Lower leg skin (tissue), 4 donors: ENCODE measurements around the gene LRP1B. TPM values are rescaled to one million over a fixed set of nuclear protein-coding genes. Genes with fewer than 3 reads are reported as not detected.

Experiments
- DNase-seq, 2 donors: peaks; one replicate each; pipeline ENCODE4 v3.0.0-alpha.2; 2019; ENCODE audit warnings: low spot score in 2 of 2
- H3K4me3 ChIP-seq: fragments of 200-600 bp; sonication (generic); 2 replicates; pipeline ENCODE4 v1.5.1; 2017; ENCODE audit warnings: mild to moderate bottlenecking, low read depth; ENCODE audit not compliant: poor library complexity, severe bottlenecking
- POLR2A ChIP-seq, 2 donors: fragments of 450-650 bp; IDR thresholded peaks; one replicate each; pipeline ENCODE4 v1.6.1; 2016 to 2017; ENCODE audit warnings: antibody characterized with exemption in 2 of 2, mild to moderate bottlenecking in 1 of 2, moderate library complexity in 1 of 2
- WGBS, 2 donors: methylation state at CpG; one replicate each; pipeline ENCODE4 v1.1.5; 2018; 5-methylcytosine and 5-hydroxymethylcytosine counted together
- intact Hi-C: fragments of 100-400 bp; cut with DNase I; formaldehyde crosslinking; loops from one replicate; pipeline ENCODE4 v1.15.0; 2023; ENCODE audit warnings: low total_unique reads
- total RNA-seq, 4 donors: library from RNA; depleted of rRNA; stranded (reverse); fragments of >200 nt; gene quantifications; one replicate each; pipeline ENCODE4 v1.1.0, GENCODE V29; 2016
- TF ChIP-seq, protein P1 (sequence below), 3 donors: fragments of 450-650 bp; IDR thresholded peaks; one replicate each; pipeline ENCODE4 v1.5.1; 2016; ENCODE audit warnings: antibody characterized with exemption in 3 of 3, mild to moderate bottlenecking in 3 of 3, moderate library complexity in 2 of 3

Gene LRP1B
- total RNA-seq, 4 donors from 2014 or later, result 0.80 to 1.6 (median 1.0) TPM

DNA sequence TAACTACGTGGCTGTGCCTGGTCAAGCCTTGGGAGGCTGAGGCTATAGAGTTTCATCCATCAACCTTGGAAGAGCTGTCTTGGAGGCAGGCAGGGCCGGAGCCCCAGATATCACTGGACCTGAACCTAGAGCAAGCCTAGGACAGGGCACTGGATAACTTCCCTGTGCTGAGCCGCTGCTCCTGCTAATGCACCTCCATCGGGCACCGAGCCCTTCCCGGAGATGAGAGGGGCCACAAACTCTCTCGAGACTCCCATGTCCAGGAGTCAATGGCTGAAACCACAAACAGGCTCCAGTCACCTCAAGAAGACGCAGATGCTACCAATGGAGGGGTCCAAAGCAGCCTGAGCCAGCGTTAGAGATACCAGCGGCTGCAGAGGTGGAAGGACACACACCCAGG is 866.0 kb downstream of the LRP1B start:
- H3K4me3 ChIP-seq, result no peak overlapping the region
- DNase-seq, result no peak
- intact Hi-C loops, result no loop called here
- no peak for TF ChIP-seq POLR2A (IDR thresholded peaks at IDR 0.05)
- TF ChIP-seq, protein P1, sequence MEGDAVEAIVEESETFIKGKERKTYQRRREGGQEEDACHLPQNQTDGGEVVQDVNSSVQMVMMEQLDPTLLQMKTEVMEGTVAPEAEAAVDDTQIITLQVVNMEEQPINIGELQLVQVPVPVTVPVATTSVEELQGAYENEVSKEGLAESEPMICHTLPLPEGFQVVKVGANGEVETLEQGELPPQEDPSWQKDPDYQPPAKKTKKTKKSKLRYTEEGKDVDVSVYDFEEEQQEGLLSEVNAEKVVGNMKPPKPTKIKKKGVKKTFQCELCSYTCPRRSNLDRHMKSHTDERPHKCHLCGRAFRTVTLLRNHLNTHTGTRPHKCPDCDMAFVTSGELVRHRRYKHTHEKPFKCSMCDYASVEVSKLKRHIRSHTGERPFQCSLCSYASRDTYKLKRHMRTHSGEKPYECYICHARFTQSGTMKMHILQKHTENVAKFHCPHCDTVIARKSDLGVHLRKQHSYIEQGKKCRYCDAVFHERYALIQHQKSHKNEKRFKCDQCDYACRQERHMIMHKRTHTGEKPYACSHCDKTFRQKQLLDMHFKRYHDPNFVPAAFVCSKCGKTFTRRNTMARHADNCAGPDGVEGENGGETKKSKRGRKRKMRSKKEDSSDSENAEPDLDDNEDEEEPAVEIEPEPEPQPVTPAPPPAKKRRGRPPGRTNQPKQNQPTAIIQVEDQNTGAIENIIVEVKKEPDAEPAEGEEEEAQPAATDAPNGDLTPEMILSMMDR (IDR thresholded peaks at IDR 0.05), result no peak
- 87 to 93% methylated on average over 10 of the region's 10 CpGs for whole genome bisulfite sequencing, 2 donors

DNA sequence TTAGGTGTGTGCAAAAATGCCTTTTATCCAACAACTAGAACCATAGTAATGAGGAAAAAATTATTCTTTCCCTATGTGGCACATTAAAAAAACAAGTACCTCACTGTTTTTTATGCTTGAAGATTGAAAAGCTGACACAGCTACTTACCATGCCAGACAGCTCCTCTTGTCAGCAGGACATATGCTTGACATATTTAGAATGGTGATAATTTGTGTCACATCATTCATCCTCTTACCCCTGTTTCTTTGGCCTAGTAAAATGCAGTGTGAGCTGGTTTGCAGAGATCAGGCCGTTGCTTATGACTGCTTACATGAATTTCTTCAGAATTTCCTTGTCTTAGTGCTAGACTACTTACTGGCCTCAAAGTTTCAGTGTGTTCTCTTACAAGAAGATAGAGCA is 869.9 kb downstream of the LRP1B start:
- H3K4me3 ChIP-seq, result no peak overlapping the region
- WGBS, 2 donors, result 36 to 56% methylated on average over 1 of the region's 1 CpG
- intact Hi-C loops, result no loop called here
- TF ChIP-seq POLR2A (IDR thresholded peaks at IDR 0.05), result no peak
- no peak for DNase-seq

DNA sequence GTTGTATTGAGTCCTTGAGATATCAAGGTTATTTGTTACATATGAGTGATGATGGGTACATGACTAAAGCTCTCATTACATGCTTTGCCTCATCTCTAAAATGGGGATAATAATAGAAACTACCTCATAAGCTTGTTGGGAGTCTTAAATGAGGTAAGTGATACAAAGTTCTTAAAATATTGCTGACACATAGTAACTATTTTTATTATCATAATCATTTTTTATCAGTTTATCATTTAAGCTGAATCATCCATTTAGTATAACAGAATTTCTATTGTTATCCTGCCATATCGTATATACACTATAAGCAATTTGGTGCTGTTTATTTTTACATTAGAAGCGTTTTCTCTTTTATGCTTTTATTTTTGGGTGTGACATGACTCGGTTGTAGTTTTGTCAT is 871.1 kb downstream of the LRP1B start:
- no peak overlapping the region for H3K4me3 ChIP-seq
- no peak for DNase-seq
- intact Hi-C loops, result no loop called here
- 90 to 93% methylated on average over 3 of the region's 3 CpGs for WGBS, 2 donors
- TF ChIP-seq, protein P1 (IDR thresholded peaks at IDR 0.05), result no peak
- no peak for TF ChIP-seq POLR2A (IDR thresholded peaks at IDR 0.05)

DNA sequence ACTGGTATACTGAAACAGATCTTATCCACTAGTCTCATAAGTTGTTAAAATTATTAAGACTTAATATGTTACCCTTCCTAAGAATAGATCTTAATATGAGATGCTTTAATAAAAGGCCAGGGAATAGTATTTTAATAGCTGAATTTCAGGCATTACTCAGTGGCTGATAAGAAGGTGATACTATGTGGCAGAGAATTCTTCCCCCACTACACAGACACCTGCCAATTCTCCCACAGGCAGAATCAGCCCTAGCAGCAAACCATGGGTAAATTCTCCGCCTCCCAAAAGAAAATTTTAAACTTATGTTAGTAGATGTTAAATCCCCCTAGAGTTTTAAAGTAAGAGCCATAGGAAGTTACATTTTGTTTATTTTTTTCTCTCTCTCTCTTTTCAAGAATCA is 888.8 kb downstream of the LRP1B start:
- intact Hi-C loops, result no loop called here

DNA sequence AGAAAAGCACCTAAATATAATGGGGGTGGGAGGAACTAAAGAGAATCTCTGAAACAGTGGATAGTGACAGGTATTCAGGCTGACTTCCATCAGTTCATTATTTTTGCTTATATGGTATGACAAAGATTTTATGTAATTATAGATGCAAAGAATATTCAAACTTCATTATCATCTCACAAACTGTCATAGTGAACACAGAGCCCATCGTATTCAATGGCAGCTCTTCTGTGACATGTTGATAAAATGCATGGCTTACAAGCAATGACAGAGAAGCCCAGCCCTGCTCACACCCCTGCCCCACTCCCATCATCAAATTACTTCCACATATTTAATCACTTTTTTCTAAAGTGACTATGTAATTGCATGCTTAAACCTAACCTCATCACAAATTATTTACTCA is 904.3 kb downstream of the LRP1B start:
- TF ChIP-seq POLR2A (IDR thresholded peaks at IDR 0.05), result no peak
- TF ChIP-seq, protein P1 (IDR thresholded peaks at IDR 0.05), result no peak
- intact Hi-C loops, result no loop called here
- no peak overlapping the region for H3K4me3 ChIP-seq

More for the DNA sequence above, 888.8 kb downstream of the LRP1B start:
- WGBS, 2 donors, result 85 to 88% methylated on average over 1 of the region's 1 CpG
- no peak overlapping the region for H3K4me3 ChIP-seq
- TF ChIP-seq, protein P1 (IDR thresholded peaks at IDR 0.05), result no peak
- TF ChIP-seq POLR2A (IDR thresholded peaks at IDR 0.05), result no peak
- DNase-seq, result no peak

DNA sequence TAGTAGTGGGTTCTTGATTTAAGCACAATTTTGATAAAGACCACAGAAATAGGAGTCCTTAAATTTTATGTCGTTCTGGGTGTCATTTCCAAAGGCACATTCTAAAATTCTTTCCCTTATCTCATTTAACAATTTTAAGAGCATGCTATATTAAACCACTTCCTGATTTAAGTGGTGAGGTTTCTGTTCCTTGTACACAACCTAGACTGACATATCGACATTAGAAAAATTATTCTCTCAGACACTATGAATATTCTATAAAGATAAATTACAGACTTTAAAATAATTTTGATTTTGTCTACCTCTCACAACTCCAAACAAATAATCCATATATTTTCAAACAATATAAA is 923.8 kb downstream of the LRP1B start:
- no peak for DNase-seq
- no peak for TF ChIP-seq POLR2A (IDR thresholded peaks at IDR 0.05)
- TF ChIP-seq, protein P1 (IDR thresholded peaks at IDR 0.05), result no peak
- no peak overlapping the region for H3K4me3 ChIP-seq
- WGBS, 2 donors, result 86 to 88% methylated on average over 2 of the region's 2 CpGs
- intact Hi-C loops, result no loop called here

More for the DNA sequence above, 904.3 kb downstream of the LRP1B start:
- WGBS, 2 donors, result 55 to 67% methylated on average over 1 of the region's 1 CpG
- DNase-seq, result no peak
